ENCODE data around the gene TRAIP. TPM values are rescaled to one million over a fixed set of nuclear protein-coding genes. Genes with fewer than 3 reads are reported as not detected.

TRAIP gene
- total RNA-seq, 1 experiment from 2014 or later, result 18.5 TPM

DNA sequence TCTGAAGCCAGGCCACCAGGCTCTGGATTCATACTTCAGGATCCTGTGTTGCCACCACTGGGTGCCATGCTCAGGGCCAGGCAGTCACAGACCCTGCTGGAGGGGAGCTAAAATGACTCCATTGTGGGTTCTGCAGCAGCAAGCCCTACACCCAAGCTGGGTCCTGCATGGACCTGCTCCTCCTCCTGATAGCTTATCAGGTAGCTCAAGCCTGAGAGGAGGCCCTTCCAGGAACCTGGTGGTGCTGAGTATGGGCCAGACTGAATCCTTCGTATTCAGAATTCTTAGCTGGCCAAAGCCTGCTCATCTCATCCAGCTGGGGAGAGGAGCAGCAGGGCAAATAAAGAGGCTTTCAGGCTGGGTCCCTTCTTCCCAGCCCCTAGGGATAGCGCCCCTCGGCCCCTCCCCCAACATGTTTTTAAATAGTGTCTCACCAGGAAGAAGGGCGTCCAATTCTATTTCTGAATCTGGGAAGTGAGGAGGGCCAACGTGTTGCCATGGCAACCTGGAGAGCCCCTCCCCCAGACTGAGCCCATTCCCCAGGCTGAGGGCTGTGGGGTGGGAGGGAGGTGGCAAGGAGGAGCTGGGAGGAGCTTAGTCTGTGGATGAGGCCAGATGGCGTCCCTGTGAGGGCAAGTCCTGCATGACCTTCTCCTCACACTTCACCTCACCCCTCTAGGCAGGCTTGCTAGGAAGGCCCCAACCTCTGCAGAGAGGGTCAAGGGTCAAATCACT lies 24.4 kb upstream of the TRAIP start:
- Histone ChIP-seq H3K9me3 (ENCODE audit: control insufficient read depth, insufficient read depth, low read depth, low read length) (no peaks in the 10 kb centered on the region), H3K4me1 (ENCODE audit: control insufficient read depth, insufficient read depth, low read length) (no peaks in the 10 kb centered on the region), H3K27me3 (ENCODE audit: control insufficient read depth, insufficient read depth, low read length) (no peaks in the 10 kb centered on the region), H3K36me3 (ENCODE audit: control insufficient read depth, insufficient read depth, low read length) (no peaks in the 10 kb centered on the region), H3K4me3 (ENCODE audit: low read depth in 2 of 2, low read length in 2 of 2) (no peak overlapping the region), H3K27ac (ENCODE audit: low read length) (no peak overlapping the region)
- BruUV-seq (replicated peaks), result no TSS peak
- in situ Hi-C loops (cut with HindIII; ENCODE audit: low pct_unique_long_range_greater_than_20kb, low sequenced_read_pairs) (no loop called here), intact Hi-C loops (cut with micrococcal nuclease; ENCODE audit: unreplicated experiment) (no loop called here)
- ATAC-seq (no peak), DNase-seq (ENCODE audit: low read depth, low spot score) (no peak)
- POLR2A ChIA-PET, result interaction anchor here (0.7 kb wide), 1 partner anchor 123 kb away, joined by 5 read pairs; no protein-coding TSS in a partner anchor
- CTCF ChIA-PET, result no interaction called here
- no peak for TF ChIP-seq TCF7L2 (IDR thresholded peaks at IDR 0.05; ENCODE audit: low read depth, low read length)
- TF ChIP-seq, protein P1, sequence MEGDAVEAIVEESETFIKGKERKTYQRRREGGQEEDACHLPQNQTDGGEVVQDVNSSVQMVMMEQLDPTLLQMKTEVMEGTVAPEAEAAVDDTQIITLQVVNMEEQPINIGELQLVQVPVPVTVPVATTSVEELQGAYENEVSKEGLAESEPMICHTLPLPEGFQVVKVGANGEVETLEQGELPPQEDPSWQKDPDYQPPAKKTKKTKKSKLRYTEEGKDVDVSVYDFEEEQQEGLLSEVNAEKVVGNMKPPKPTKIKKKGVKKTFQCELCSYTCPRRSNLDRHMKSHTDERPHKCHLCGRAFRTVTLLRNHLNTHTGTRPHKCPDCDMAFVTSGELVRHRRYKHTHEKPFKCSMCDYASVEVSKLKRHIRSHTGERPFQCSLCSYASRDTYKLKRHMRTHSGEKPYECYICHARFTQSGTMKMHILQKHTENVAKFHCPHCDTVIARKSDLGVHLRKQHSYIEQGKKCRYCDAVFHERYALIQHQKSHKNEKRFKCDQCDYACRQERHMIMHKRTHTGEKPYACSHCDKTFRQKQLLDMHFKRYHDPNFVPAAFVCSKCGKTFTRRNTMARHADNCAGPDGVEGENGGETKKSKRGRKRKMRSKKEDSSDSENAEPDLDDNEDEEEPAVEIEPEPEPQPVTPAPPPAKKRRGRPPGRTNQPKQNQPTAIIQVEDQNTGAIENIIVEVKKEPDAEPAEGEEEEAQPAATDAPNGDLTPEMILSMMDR (IDR thresholded peaks at IDR 0.05), result no peak
- TF ChIP-seq SIN3A (IDR thresholded peaks at IDR 0.05; ENCODE audit: borderline replicate concordance, insufficient read depth, low read depth, low read length), result no peak
- TF ChIP-seq, protein P2, sequence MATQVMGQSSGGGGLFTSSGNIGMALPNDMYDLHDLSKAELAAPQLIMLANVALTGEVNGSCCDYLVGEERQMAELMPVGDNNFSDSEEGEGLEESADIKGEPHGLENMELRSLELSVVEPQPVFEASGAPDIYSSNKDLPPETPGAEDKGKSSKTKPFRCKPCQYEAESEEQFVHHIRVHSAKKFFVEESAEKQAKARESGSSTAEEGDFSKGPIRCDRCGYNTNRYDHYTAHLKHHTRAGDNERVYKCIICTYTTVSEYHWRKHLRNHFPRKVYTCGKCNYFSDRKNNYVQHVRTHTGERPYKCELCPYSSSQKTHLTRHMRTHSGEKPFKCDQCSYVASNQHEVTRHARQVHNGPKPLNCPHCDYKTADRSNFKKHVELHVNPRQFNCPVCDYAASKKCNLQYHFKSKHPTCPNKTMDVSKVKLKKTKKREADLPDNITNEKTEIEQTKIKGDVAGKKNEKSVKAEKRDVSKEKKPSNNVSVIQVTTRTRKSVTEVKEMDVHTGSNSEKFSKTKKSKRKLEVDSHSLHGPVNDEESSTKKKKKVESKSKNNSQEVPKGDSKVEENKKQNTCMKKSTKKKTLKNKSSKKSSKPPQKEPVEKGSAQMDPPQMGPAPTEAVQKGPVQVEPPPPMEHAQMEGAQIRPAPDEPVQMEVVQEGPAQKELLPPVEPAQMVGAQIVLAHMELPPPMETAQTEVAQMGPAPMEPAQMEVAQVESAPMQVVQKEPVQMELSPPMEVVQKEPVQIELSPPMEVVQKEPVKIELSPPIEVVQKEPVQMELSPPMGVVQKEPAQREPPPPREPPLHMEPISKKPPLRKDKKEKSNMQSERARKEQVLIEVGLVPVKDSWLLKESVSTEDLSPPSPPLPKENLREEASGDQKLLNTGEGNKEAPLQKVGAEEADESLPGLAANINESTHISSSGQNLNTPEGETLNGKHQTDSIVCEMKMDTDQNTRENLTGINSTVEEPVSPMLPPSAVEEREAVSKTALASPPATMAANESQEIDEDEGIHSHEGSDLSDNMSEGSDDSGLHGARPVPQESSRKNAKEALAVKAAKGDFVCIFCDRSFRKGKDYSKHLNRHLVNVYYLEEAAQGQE (IDR thresholded peaks at IDR 0.05; ENCODE audit: insufficient read depth in 1 of 2, low read depth in 2 of 2, low read length in 1 of 2), result no peak
- TF ChIP-seq POLR2AphosphoS5 (IDR thresholded peaks at IDR 0.05; ENCODE audit: low read depth, low read length), result no peak

DNA sequence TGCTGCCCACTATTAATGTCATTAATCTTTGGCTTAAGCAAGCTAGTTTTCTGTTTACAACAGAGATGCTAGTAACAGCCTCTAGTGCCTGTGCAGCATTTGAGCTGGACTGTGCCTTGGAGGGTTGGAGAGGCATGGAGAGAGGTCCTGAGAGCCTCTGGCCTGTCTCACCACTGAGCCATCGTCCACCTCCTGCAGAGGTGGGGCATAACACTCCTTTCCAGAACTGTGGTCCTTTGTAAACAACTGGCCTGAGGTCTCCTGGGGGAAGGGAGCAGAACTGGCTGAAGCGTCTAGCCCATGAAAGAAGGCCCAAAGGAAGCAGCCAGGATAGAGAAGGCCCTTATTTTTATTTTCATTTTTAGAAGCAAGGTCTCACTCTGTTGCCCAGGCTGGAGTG lies 23.4 kb upstream of the TRAIP start:
- no peaks in the 10 kb centered on the region for H3K27me3 ChIP-seq (ENCODE audit: control insufficient read depth, insufficient read depth, low read length)
- POLR2A ChIA-PET, result no interaction called here
- TF ChIP-seq, protein P1 (IDR thresholded peaks at IDR 0.05), result no peak
- TF ChIP-seq, protein P2 (IDR thresholded peaks at IDR 0.05; ENCODE audit: insufficient read depth in 1 of 2, low read depth in 2 of 2, low read length in 1 of 2), result no peak
- TF ChIP-seq TCF7L2 (IDR thresholded peaks at IDR 0.05; ENCODE audit: low read depth, low read length) (no peak), SIN3A (IDR thresholded peaks at IDR 0.05; ENCODE audit: borderline replicate concordance, insufficient read depth, low read depth, low read length) (no peak), POLR2AphosphoS5 (IDR thresholded peaks at IDR 0.05; ENCODE audit: low read depth, low read length) (no peak)
- CTCF ChIA-PET, result no interaction called here
- H3K4me3 ChIP-seq (ENCODE audit: low read depth in 2 of 2, low read length in 2 of 2), result no peak overlapping the region
- H3K4me1 ChIP-seq (ENCODE audit: control insufficient read depth, insufficient read depth, low read length), result no peaks in the 10 kb centered on the region
- in situ Hi-C loops (cut with HindIII; ENCODE audit: low pct_unique_long_range_greater_than_20kb, low sequenced_read_pairs), result no loop called here
- intact Hi-C loops (cut with micrococcal nuclease; ENCODE audit: unreplicated experiment), result no loop called here
- H3K9me3 ChIP-seq (ENCODE audit: control insufficient read depth, insufficient read depth, low read depth, low read length), result no peaks in the 10 kb centered on the region
- H3K36me3 ChIP-seq (ENCODE audit: control insufficient read depth, insufficient read depth, low read length), result no peaks in the 10 kb centered on the region
- no peak overlapping the region for H3K27ac ChIP-seq (ENCODE audit: low read length)
- ATAC-seq, result no peak
- no TSS peak for BruUV-seq (replicated peaks)
- DNase-seq (ENCODE audit: low read depth, low spot score), result no peak

Measured in Panc1 (cell line).